Measurements from ENCODE around the gene LAMB1.

DNA sequence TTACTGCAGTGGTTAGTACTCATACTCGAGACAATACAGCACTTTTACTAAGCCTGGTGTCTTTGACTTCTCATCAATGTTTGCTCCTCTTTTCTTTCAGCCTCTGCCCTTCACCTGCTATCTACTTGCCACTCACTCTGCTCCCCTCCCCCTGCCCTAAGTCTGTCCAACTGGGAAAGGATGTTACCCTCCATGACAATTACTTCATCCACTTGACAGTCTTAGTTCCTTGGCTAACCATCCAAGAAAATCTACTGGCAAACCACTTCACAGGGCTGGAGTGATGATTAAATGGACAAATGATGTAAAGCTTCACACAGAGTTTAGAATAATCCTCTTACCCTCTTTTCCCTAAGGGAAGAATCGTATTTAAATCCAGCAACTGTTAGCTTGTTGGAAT is 120.2 kb downstream of the LAMB1 start:
- TF ChIP-seq, protein P1, sequence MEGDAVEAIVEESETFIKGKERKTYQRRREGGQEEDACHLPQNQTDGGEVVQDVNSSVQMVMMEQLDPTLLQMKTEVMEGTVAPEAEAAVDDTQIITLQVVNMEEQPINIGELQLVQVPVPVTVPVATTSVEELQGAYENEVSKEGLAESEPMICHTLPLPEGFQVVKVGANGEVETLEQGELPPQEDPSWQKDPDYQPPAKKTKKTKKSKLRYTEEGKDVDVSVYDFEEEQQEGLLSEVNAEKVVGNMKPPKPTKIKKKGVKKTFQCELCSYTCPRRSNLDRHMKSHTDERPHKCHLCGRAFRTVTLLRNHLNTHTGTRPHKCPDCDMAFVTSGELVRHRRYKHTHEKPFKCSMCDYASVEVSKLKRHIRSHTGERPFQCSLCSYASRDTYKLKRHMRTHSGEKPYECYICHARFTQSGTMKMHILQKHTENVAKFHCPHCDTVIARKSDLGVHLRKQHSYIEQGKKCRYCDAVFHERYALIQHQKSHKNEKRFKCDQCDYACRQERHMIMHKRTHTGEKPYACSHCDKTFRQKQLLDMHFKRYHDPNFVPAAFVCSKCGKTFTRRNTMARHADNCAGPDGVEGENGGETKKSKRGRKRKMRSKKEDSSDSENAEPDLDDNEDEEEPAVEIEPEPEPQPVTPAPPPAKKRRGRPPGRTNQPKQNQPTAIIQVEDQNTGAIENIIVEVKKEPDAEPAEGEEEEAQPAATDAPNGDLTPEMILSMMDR (IDR thresholded peaks at IDR 0.05; ENCODE audit: poor library complexity), result no peak
- no peak for TF ChIP-seq EZH2 (IDR thresholded peaks at IDR 0.05; ENCODE audit: borderline replicate concordance)
